Muscle of leg (tissue), 11 donors: Measurements from ENCODE around the gene LCLAT1. TPM values are rescaled to one million over a fixed set of nuclear protein-coding genes. Genes with fewer than 3 reads are reported as not detected.
A peak's percentile ranks its signal among the peaks of the same experiment; 100 is the strongest.

ENCODE experiments used
- DNase-seq: peaks from one replicate; pipeline ENCODE4 v3.0.0; 2013
- H3K27ac ChIP-seq: one replicate; pipeline ENCODE4 v1.5.1; 2013; ENCODE audit warnings: mild to moderate bottlenecking, low read length, control low read depth
- H3K27me3 ChIP-seq: one replicate; pipeline ENCODE4 v1.6.1; 2013; ENCODE audit warnings: low read length; ENCODE audit not compliant: control insufficient read depth, insufficient read depth
- H3K36me3 ChIP-seq: one replicate; pipeline ENCODE4 v1.6.1; 2013; ENCODE audit warnings: low read length; ENCODE audit not compliant: control insufficient read depth, insufficient read depth
- H3K4me1 ChIP-seq: one replicate; pipeline ENCODE4 v1.6.1; 2013; ENCODE audit warnings: low read length; ENCODE audit not compliant: control insufficient read depth, insufficient read depth
- H3K4me3 ChIP-seq: one replicate; pipeline ENCODE4 v1.5.1; 2013; ENCODE audit warnings: low read length, control low read depth
- H3K9me3 ChIP-seq: replicated peaks from 2 replicates; pipeline ENCODE4 v1.6.1; 2013; ENCODE audit warnings: low read depth, low read length; ENCODE audit not compliant: control insufficient read depth
- WGBS: methylation state at CpG from one replicate; pipeline ENCODE4 v1.1.5; 2013; ENCODE audit warnings: missing lambda C conversion rate; ENCODE audit not compliant: insufficient coverage; 5-methylcytosine and 5-hydroxymethylcytosine counted together
- polyA plus RNA-seq, 8 donors: library from polyadenylated mRNA; unstranded; fragments of 120-200 nt; gene quantifications; one replicate each; pipeline versions ENCODE4 v1.2.1 to v1.2.3, GENCODE V29; 2013; ENCODE audit warnings: inconsistent platforms in 1 of 8, low replicate concordance in 1 of 8; ENCODE audit not compliant: insufficient read length in 8 of 8, insufficient read depth in 1 of 8
- total RNA-seq: library from RNA; stranded (reverse); fragments of 120-200 nt; gene quantifications from one replicate; pipeline ENCODE4 v1.2.4, GENCODE V29; 2013

Gene LCLAT1
- total and polyA plus RNA-seq, 9 donors = 5.8 to 9.9 (median 7.0) TPM

- Histone ChIP-seq H3K4me1 (peaks cover 46% of the 10 kb centered on the region), H3K36me3 (no peaks in the 10 kb centered on the region), H3K4me3 (no peak overlapping the region), H3K27ac (peak overlapping the region; percentile 84), H3K27me3 (no peaks in the 10 kb centered on the region), H3K9me3 (peaks cover 11% of the 10 kb centered on the region)
- WGBS = 46% methylated on average over 4 of the region's 4 CpGs
- DNase-seq = peak; percentile 78
Observed at GRCh38 chr2:30666266-30666874, 219.3 kb downstream of the LCLAT1 start.

- Histone ChIP-seq H3K4me1 (peaks cover 8% of the 10 kb centered on the region), H3K27ac (no peak overlapping the region), H3K36me3 (no peaks in the 10 kb centered on the region), H3K9me3 (peaks cover 11% of the 10 kb centered on the region), H3K27me3 (no peaks in the 10 kb centered on the region), H3K4me3 (no peak overlapping the region)
- no peak for DNase-seq
- no CpG with 5 or more reads among the region's 2 CpGs for WGBS
Observed at GRCh38 chr2:30670453-30670852, 223.4 kb downstream of the LCLAT1 start.

- H3K9me3 ChIP-seq = peaks cover 11% of the 10 kb centered on the region
- no peaks in the 10 kb centered on the region for H3K27me3 ChIP-seq
- WGBS = no CpG with 5 or more reads among the region's 4 CpGs
- H3K36me3 ChIP-seq = no peaks in the 10 kb centered on the region
- no peak overlapping the region for H3K4me3 ChIP-seq
- H3K27ac ChIP-seq = no peak overlapping the region
- no peaks in the 10 kb centered on the region for H3K4me1 ChIP-seq
- DNase-seq = no peak
Observed at GRCh38 chr2:30673127-30673526, 226.1 kb downstream of the LCLAT1 start.

- WGBS = no CpG with 5 or more reads among the region's 2 CpGs
- Histone ChIP-seq H3K27ac (no peak overlapping the region), H3K36me3 (no peaks in the 10 kb centered on the region), H3K27me3 (no peaks in the 10 kb centered on the region), H3K4me3 (no peak overlapping the region), H3K4me1 (no peaks in the 10 kb centered on the region), H3K9me3 (no peaks in the 10 kb centered on the region)
- no peak for DNase-seq
Observed at GRCh38 chr2:30675758-30676157, 228.7 kb downstream of the LCLAT1 start.

- no peak overlapping the region for H3K4me3 ChIP-seq
- no peaks in the 10 kb centered on the region for H3K4me1 ChIP-seq
- DNase-seq = no peak
- no peaks in the 10 kb centered on the region for H3K9me3 ChIP-seq
- no peaks in the 10 kb centered on the region for H3K27me3 ChIP-seq
- H3K36me3 ChIP-seq = no peaks in the 10 kb centered on the region
- no peak overlapping the region for H3K27ac ChIP-seq
Observed at GRCh38 chr2:30677231-30677630, 230.2 kb downstream of the LCLAT1 start.

- H3K9me3 ChIP-seq = no peaks in the 10 kb centered on the region
- H3K4me3 ChIP-seq = no peak overlapping the region
- no peaks in the 10 kb centered on the region for H3K27me3 ChIP-seq
- 71% methylated on average over 4 of the region's 5 CpGs for WGBS
- DNase-seq = no peak
- H3K4me1 ChIP-seq = no peaks in the 10 kb centered on the region
- no peak overlapping the region for H3K27ac ChIP-seq
- no peaks in the 10 kb centered on the region for H3K36me3 ChIP-seq
Observed at GRCh38 chr2:30677861-30678385, 230.9 kb downstream of the LCLAT1 start.

- no peaks in the 10 kb centered on the region for H3K9me3 ChIP-seq
- WGBS = 88% methylated on average over 7 of the region's 11 CpGs
- no peak overlapping the region for H3K4me3 ChIP-seq
- no peak for DNase-seq
- no peaks in the 10 kb centered on the region for H3K27me3 ChIP-seq
- no peaks in the 10 kb centered on the region for H3K4me1 ChIP-seq
- H3K27ac ChIP-seq = no peak overlapping the region
- no peaks in the 10 kb centered on the region for H3K36me3 ChIP-seq
Observed at GRCh38 chr2:30678410-30679137, 231.5 kb downstream of the LCLAT1 start.

- Histone ChIP-seq H3K27ac (no peak overlapping the region), H3K4me1 (no peaks in the 10 kb centered on the region), H3K27me3 (no peaks in the 10 kb centered on the region), H3K9me3 (no peaks in the 10 kb centered on the region), H3K4me3 (no peak overlapping the region), H3K36me3 (no peaks in the 10 kb centered on the region)
- peak; percentile 63 for DNase-seq
- 66% methylated on average over 8 of the region's 12 CpGs for WGBS
Observed at GRCh38 chr2:30679426-30680088, 232.5 kb downstream of the LCLAT1 start.

- no peak overlapping the region for H3K4me3 ChIP-seq
- H3K27ac ChIP-seq = no peak overlapping the region
- H3K9me3 ChIP-seq = no peaks in the 10 kb centered on the region
- no peak for DNase-seq
- no peaks in the 10 kb centered on the region for H3K27me3 ChIP-seq
- H3K36me3 ChIP-seq = no peaks in the 10 kb centered on the region
- WGBS = 88% methylated on average over 3 of the region's 3 CpGs
- peaks cover 6% of the 10 kb centered on the region for H3K4me1 ChIP-seq
Observed at GRCh38 chr2:30680121-30680520, 233.1 kb downstream of the LCLAT1 start.

GRCh38 chr2:30681022-30681421, 234.0 kb downstream of the LCLAT1 start:
- WGBS = 88% methylated on average over 2 of the region's 4 CpGs
- no peak for DNase-seq
- no peak overlapping the region for H3K4me3 ChIP-seq
- no peaks in the 10 kb centered on the region for H3K9me3 ChIP-seq
- no peaks in the 10 kb centered on the region for H3K27me3 ChIP-seq
- H3K27ac ChIP-seq = no peak overlapping the region
- no peaks in the 10 kb centered on the region for H3K36me3 ChIP-seq
- H3K4me1 ChIP-seq = peaks cover 9% of the 10 kb centered on the region
